PC-3 (cell line): Measurements from ENCODE around the gene LTBP4.

Source experiments
- CTCF ChIP-seq: fragments of 300-600 bp; sonication (generic); conservative IDR thresholded peaks from 2 replicates; pipeline ENCODE4 v1.5.1; 2017; ENCODE audit warnings: antibody characterized with exemption, low read depth, mild to moderate bottlenecking, low read length
- EZH2 ChIP-seq: fragments of 300-600 bp; sonication (generic); IDR thresholded peaks from one replicate; pipeline ENCODE4 v1.6.1; 2017; ENCODE audit warnings: antibody characterized with exemption, mild to moderate bottlenecking, low read length; ENCODE audit not compliant: unreplicated experiment
- EZH2phosphoT487 ChIP-seq: fragments of 300-600 bp; sonication (generic); IDR thresholded peaks from 2 replicates; pipeline ENCODE4 v1.6.1; 2018; ENCODE audit warnings: mild to moderate bottlenecking, antibody characterized with exemption, low read length, borderline replicate concordance

GRCh38 chr19:40578442-40578908 is 22.7 kb upstream of the LTBP4 start:
- no peak for TF ChIP-seq CTCF
- no peak for TF ChIP-seq EZH2phosphoT487
- no peak for TF ChIP-seq EZH2
